Neural progenitor cell (in vitro differentiated cells): Measurements from ENCODE around the gene DYNAP. TPM values are rescaled to one million over a fixed set of nuclear protein-coding genes. Genes with fewer than 3 reads are reported as not detected.
A peak's percentile ranks its signal among the peaks of the same experiment; 100 is the strongest.

Experiments
- DNase-seq: peaks from one replicate; pipeline ENCODE4 v3.0.0-alpha.2; 2016; ENCODE audit warnings: low spot score
- H2AFZ ChIP-seq: fragments of 200-600 bp; sonication (generic); replicated peaks from 2 replicates; pipeline ENCODE4 v1.6.1; 2016; ENCODE audit warnings: antibody characterized with exemption
- H3F3A ChIP-seq: fragments of 200-600 bp; sonication (generic); 2 replicates; pipeline ENCODE4 v1.6.1; 2016; ENCODE audit warnings: antibody characterized with exemption, low read depth
- H3K27ac ChIP-seq: fragments of 200-600 bp; sonication (generic); 2 replicates; pipeline ENCODE4 v1.5.1; 2016; ENCODE audit warnings: mild to moderate bottlenecking
- H3K27me3 ChIP-seq: fragments of 200-600 bp; sonication (generic); 2 replicates; pipeline ENCODE4 v1.6.1; 2016; ENCODE audit warnings: mild to moderate bottlenecking, moderate library complexity
- H3K36me3 ChIP-seq: fragments of 200-600 bp; sonication (generic); 2 replicates; pipeline ENCODE4 v1.5.1; 2016
- H3K4me1 ChIP-seq: fragments of 200-600 bp; sonication (generic); 2 replicates; pipeline ENCODE4 v1.6.1; 2016; ENCODE audit warnings: mixed run types
- H3K4me2 ChIP-seq: fragments of 200-600 bp; sonication (generic); 2 replicates; pipeline ENCODE4 v1.6.1; 2016
- H3K4me3 ChIP-seq: fragments of 200-600 bp; sonication (generic); 2 replicates; pipeline ENCODE4 v1.5.1; 2016
- H3K79me2 ChIP-seq: fragments of 200-600 bp; sonication (generic); 2 replicates; pipeline ENCODE4 v1.6.1; 2016; ENCODE audit warnings: low read depth
- H3K9ac ChIP-seq: fragments of 200-600 bp; sonication (generic); 2 replicates; pipeline ENCODE4 v1.6.1; 2016
- H3K9me3 ChIP-seq: fragments of 200-600 bp; sonication (generic); 2 replicates; pipeline ENCODE4 v1.5.1; 2016; ENCODE audit warnings: low read depth
- H4K20me1 ChIP-seq: fragments of 200-600 bp; sonication (generic); 2 replicates; pipeline ENCODE4 v1.6.1; 2016; ENCODE audit warnings: low read depth
- H3K27ac Mint-ChIP-seq: 3 replicates; pipeline ENCODE4 v1.8.0; 2021; ENCODE audit warnings: mixed read lengths
- H3K27me3 Mint-ChIP-seq: 2 replicates; pipeline ENCODE4 v1.8.0; 2022; ENCODE audit warnings: low read depth, mild to moderate bottlenecking, inconsistent platforms, moderate library complexity, mixed read lengths; ENCODE audit not compliant: insufficient read depth
- H3K36me3 Mint-ChIP-seq: 3 replicates; pipeline ENCODE4 v1.8.0; 2021; ENCODE audit warnings: mixed read lengths
- H3K4me1 Mint-ChIP-seq: 3 replicates; pipeline ENCODE4 v1.8.0; 2021; ENCODE audit warnings: mixed read lengths
- H3K4me3 Mint-ChIP-seq: 3 replicates; pipeline ENCODE4 v1.8.0; 2021; ENCODE audit warnings: mild to moderate bottlenecking, moderate library complexity, mixed read lengths
- H3K9me3 Mint-ChIP-seq: 3 replicates; pipeline ENCODE4 v1.8.0; 2020; ENCODE audit warnings: mixed read lengths
- CTCF ChIP-seq: fragments of 200-600 bp; sonication (generic); IDR thresholded peaks from 2 replicates; pipeline ENCODE4 v1.5.1; 2017; ENCODE audit warnings: antibody characterized with exemption, mild to moderate bottlenecking
- EZH2 ChIP-seq: fragments of 200-600 bp; sonication (generic); IDR thresholded peaks from 2 replicates; pipeline ENCODE4 v1.6.1; 2017; ENCODE audit warnings: antibody characterized with exemption, mild to moderate bottlenecking, moderate library complexity
- EZH2phosphoT487 ChIP-seq: fragments of 200-600 bp; sonication (generic); IDR thresholded peaks from 2 replicates; pipeline ENCODE4 v1.6.1; 2017; ENCODE audit warnings: antibody characterized with exemption
- total RNA-seq: library from RNA; depleted of rRNA; stranded (reverse); fragments of >200 nt; gene quantifications from 2 replicates; pipeline ENCODE4 v1.2.3, GENCODE V29; 2015; ENCODE audit warnings: low replicate concordance

DYNAP gene
- total RNA-seq, 1 donor from 2014 or later: not detected

- H2AFZ ChIP-seq: peak overlapping the region; percentile 10
- H3K4me3 ChIP-seq: no peak overlapping the region
- Mint-ChIP-seq H3K36me3 (no peaks in the 10 kb centered on the region), H3K4me3 (no peak overlapping the region), H3K27me3 (no peaks in the 10 kb centered on the region), H3K9me3 (no peaks in the 10 kb centered on the region), H3K4me1 (peaks cover 12% of the 10 kb centered on the region), H3K27ac (no peak overlapping the region)
- H3K79me2 ChIP-seq: no peaks in the 10 kb centered on the region
- H4K20me1 ChIP-seq: no peaks in the 10 kb centered on the region
- no peaks in the 10 kb centered on the region for H3K27me3 ChIP-seq
- no peaks in the 10 kb centered on the region for H3F3A ChIP-seq
- no peak overlapping the region for H3K9ac ChIP-seq
- no peak for DNase-seq
- TF ChIP-seq EZH2 (no peak), EZH2phosphoT487 (no peak), CTCF (no peak)
- no peak overlapping the region for H3K4me2 ChIP-seq
- peaks cover 13% of the 10 kb centered on the region for H3K4me1 ChIP-seq
- no peak overlapping the region for H3K27ac ChIP-seq
- no peaks in the 10 kb centered on the region for H3K9me3 ChIP-seq
- no peaks in the 10 kb centered on the region for H3K36me3 ChIP-seq
These were observed 16.4 kb downstream of the DYNAP start for GRCh38 chr18:54607213-54608027.

GRCh38 chr18:54608028-54608642, 17.1 kb downstream of the DYNAP start:
- H3K4me1 Mint-ChIP-seq: peaks cover 12% of the 10 kb centered on the region
- no peak overlapping the region for H2AFZ ChIP-seq

GRCh38 chr18:54611816-54612215, 20.8 kb downstream of the DYNAP start:
- no peak overlapping the region for H3K4me3 Mint-ChIP-seq
- Histone ChIP-seq H3F3A (no peaks in the 10 kb centered on the region), H3K79me2 (no peaks in the 10 kb centered on the region), H4K20me1 (no peaks in the 10 kb centered on the region), H3K9me3 (no peaks in the 10 kb centered on the region), H3K4me2 (no peak overlapping the region), H3K9ac (no peak overlapping the region), H2AFZ (no peak overlapping the region), H3K27ac (no peak overlapping the region), H3K4me1 (peaks cover 13% of the 10 kb centered on the region), H3K36me3 (no peaks in the 10 kb centered on the region), H3K4me3 (no peak overlapping the region), H3K27me3 (no peaks in the 10 kb centered on the region)
- H3K9me3 Mint-ChIP-seq: peaks cover 2% of the 10 kb centered on the region
- no peak for TF ChIP-seq EZH2phosphoT487
- TF ChIP-seq EZH2: no peak
- no peak for TF ChIP-seq CTCF
- no peak for DNase-seq
- peaks cover 12% of the 10 kb centered on the region for H3K4me1 Mint-ChIP-seq
- no peak overlapping the region for H3K27ac Mint-ChIP-seq
- no peaks in the 10 kb centered on the region for H3K36me3 Mint-ChIP-seq
- no peaks in the 10 kb centered on the region for H3K27me3 Mint-ChIP-seq

More at GRCh38 chr18:54608028-54608642, 17.1 kb downstream of the DYNAP start:
- H3K36me3 ChIP-seq: no peaks in the 10 kb centered on the region
- no peaks in the 10 kb centered on the region for H3K27me3 ChIP-seq
- no peaks in the 10 kb centered on the region for H3K79me2 ChIP-seq
- H3K4me1 ChIP-seq: peaks cover 13% of the 10 kb centered on the region
- H3K9me3 Mint-ChIP-seq: no peaks in the 10 kb centered on the region
- DNase-seq: no peak
- H3K27ac Mint-ChIP-seq: no peak overlapping the region
- H3K4me2 ChIP-seq: no peak overlapping the region
- no peak overlapping the region for H3K4me3 ChIP-seq
- H3K27ac ChIP-seq: no peak overlapping the region
- TF ChIP-seq CTCF (no peak), EZH2phosphoT487 (no peak), EZH2 (no peak)
- no peaks in the 10 kb centered on the region for H4K20me1 ChIP-seq
- no peak overlapping the region for H3K4me3 Mint-ChIP-seq
- H3K27me3 Mint-ChIP-seq: no peaks in the 10 kb centered on the region
- no peak overlapping the region for H3K9ac ChIP-seq
- H3F3A ChIP-seq: no peaks in the 10 kb centered on the region
- no peaks in the 10 kb centered on the region for H3K9me3 ChIP-seq
- H3K36me3 Mint-ChIP-seq: no peaks in the 10 kb centered on the region
